GM19239 (cell line): Measurements from ENCODE around the gene MAD1L1.
A peak's percentile ranks its signal among the peaks of the same experiment; 100 is the strongest.

Experiments
- DNase-seq: peaks from one replicate; pipeline ENCODE4 v3.0.0; 2011; ENCODE audit warnings: low spot score; ENCODE audit not compliant: insufficient read length
- FAIRE-seq: peaks from 2 replicates; lab custom pipeline; 2011; peaks lifted over from hg19 to GRCh38; lab: Jason Lieb, UNC

Gene MAD1L1

GRCh38 chr7:2030475-2031450, 202.0 kb downstream of the MAD1L1 start:
- no peak for FAIRE-seq
- no peak for DNase-seq

- FAIRE-seq (no peak), DNase-seq (no peak)
Observed at GRCh38 chr7:2029936-2030335, 202.8 kb downstream of the MAD1L1 start.

GRCh38 chr7:2029211-2029905, 203.4 kb downstream of the MAD1L1 start:
- FAIRE-seq (no peak), DNase-seq (no peak)

- DNase-seq (no peak), FAIRE-seq (no peak)
Observed at GRCh38 chr7:2028733-2029132, 204.0 kb downstream of the MAD1L1 start.

GRCh38 chr7:2025188-2025587, 207.6 kb downstream of the MAD1L1 start:
- DNase-seq (no peak), FAIRE-seq (no peak)

- no peak for DNase-seq
- FAIRE-seq: no peak
Observed at GRCh38 chr7:2024567-2024918, 208.2 kb downstream of the MAD1L1 start.

GRCh38 chr7:2023877-2024566, 208.7 kb downstream of the MAD1L1 start:
- FAIRE-seq (no peak), DNase-seq (no peak)

GRCh38 chr7:2022737-2023250, 210.0 kb downstream of the MAD1L1 start:
- DNase-seq (no peak), FAIRE-seq (no peak)

GRCh38 chr7:2022021-2022409, 210.7 kb downstream of the MAD1L1 start:
- DNase-seq (no peak), FAIRE-seq (no peak)

- no peak for FAIRE-seq
- peak; percentile 60 for DNase-seq
Observed at GRCh38 chr7:2019711-2020511, 212.8 kb downstream of the MAD1L1 start.

- FAIRE-seq (no peak), DNase-seq (no peak)
Observed at GRCh38 chr7:2019461-2019710, 213.4 kb downstream of the MAD1L1 start.

GRCh38 chr7:2018569-2019460, 213.9 kb downstream of the MAD1L1 start:
- no peak for DNase-seq
- no peak for FAIRE-seq

GRCh38 chr7:2017914-2018568, 214.7 kb downstream of the MAD1L1 start:
- FAIRE-seq (no peak), DNase-seq (no peak)

- FAIRE-seq (no peak), DNase-seq (no peak)
Observed at GRCh38 chr7:2017481-2017891, 215.3 kb downstream of the MAD1L1 start.

- no peak for FAIRE-seq
Observed at GRCh38 chr7:2016761-2017480, 215.8 kb downstream of the MAD1L1 start.

GRCh38 chr7:2016021-2016631, 216.6 kb downstream of the MAD1L1 start:
- FAIRE-seq: no peak

More at GRCh38 chr7:2016761-2017480, 215.8 kb downstream of the MAD1L1 start:
- DNase-seq: no peak

GRCh38 chr7:2015251-2015871, 217.4 kb downstream of the MAD1L1 start:
- DNase-seq (no peak), FAIRE-seq (no peak)

More at GRCh38 chr7:2016021-2016631, 216.6 kb downstream of the MAD1L1 start:
- DNase-seq: no peak
